NCI-H226 (cell line): ENCODE results near the gene ADGRF4.

Source experiments
- DNase-seq: peaks from one replicate; pipeline ENCODE4 v3.0.0-alpha.2; 2015

The ADGRF4 gene

DNA sequence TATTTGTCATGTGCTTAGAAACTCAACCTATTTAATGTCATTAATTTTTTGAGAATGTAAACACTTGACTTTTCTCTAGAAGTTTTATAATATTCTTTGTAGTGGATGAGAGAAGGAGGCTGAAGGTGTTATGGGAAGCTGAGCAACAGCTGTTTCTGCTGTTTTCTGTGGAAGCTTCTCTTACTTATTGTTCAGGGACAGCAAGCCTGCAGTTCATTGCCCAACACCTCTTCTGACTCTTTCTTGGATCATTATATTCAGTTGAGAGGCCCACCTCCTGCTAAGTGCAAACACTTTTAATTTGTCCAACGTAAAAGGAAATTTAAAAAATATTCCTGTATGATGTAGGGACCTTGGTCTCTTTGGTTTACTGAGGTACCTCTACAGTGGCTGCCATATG, 12.0 kb upstream of the ADGRF4 start:
- DNase-seq = no peak

GRCh38 chr6:47687432-47687831, 10.9 kb upstream of the ADGRF4 start:
- DNase-seq = no peak

- DNase-seq = no peak
These were observed 8.2 kb upstream of the ADGRF4 start for GRCh38 chr6:47690214-47690613.

DNA sequence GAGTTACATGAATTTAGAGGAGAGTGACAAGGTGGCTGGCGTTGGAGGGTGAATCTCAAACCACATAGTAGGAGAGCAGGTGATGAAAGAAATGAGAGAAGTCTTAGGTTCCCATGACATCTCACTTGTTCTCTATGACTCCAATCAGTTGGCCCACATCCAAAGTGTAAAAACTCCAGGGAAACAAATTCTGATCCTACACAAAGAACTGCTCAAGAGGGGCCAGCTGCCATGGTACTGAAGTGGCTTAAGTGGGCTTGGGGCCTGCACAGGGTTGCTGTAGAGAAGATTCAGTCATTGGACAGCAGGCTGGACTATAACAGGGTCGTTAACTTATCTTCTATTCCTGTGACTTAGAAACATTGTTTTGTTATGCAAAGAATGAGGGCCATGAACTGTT, 7.6 kb upstream of the ADGRF4 start:
- no peak for DNase-seq

DNA sequence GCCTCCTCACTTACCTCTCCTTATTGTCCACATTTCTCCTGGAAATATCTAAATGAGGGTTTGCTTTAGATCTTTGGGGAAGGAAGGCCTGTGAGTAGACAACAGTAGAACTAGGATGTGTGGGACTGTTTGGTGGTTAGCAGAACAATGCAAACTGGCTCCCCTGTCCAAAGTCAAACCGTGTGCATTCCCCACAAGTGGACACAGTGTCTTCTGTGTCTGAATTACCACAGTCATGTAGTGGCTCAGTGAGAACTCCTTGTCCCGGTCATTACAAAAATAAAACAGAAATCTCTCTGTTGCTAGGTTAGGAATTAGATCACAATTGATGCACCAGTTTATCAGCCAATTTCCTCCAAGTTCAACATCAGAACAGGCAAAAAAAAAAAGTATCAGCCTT, 455 bp upstream of the ADGRF4 start:
- no peak for DNase-seq

- DNase-seq = peak; percentile 92
These were observed 1.7 kb downstream of the ADGRF4 start for GRCh38 chr6:47700053-47700452.

- no peak for DNase-seq
These were observed 2.2 kb downstream of the ADGRF4 start for GRCh38 chr6:47700596-47700995.

DNA sequence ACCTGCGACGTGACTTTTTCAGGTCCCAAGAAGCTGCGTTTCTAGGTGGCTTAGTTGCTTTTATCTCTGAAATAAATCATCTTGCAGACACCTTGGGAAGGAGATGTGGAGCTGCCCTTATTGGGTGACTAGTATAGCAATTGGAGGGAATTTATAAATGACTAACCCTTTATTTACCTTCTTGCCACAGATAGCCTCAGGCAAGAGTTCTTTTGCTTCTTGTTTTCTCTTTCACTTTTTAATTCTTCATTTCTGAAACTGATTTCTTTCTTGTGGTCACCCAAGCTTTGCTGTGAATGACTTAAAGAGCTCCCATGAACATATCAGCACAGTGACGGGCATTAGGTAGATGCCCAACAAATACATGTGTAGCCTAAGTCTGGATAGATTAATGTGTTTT, 3.0 kb downstream of the ADGRF4 start:
- peak; percentile 48 for DNase-seq

DNA sequence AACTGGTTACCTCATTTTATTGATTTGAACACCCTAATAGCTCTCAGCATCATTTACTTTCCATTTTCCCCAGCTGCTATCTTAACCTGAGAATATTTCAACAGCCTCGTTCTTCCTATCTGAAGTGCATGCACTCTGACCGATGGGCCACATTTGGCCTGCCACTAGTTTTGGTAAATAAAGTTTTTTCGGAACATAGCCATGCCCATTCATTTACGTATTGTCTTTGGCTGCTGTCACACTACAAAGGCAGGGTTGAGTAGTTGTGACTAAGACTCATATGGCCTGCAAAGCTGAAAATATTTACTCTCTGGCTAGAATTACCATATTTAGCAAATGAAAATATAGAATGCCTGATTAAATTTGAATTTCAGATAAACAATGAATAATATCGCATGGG, 10.8 kb downstream of the ADGRF4 start:
- no peak for DNase-seq

- DNase-seq = no peak
These were observed 11.9 kb downstream of the ADGRF4 start for GRCh38 chr6:47710295-47710694.

DNA sequence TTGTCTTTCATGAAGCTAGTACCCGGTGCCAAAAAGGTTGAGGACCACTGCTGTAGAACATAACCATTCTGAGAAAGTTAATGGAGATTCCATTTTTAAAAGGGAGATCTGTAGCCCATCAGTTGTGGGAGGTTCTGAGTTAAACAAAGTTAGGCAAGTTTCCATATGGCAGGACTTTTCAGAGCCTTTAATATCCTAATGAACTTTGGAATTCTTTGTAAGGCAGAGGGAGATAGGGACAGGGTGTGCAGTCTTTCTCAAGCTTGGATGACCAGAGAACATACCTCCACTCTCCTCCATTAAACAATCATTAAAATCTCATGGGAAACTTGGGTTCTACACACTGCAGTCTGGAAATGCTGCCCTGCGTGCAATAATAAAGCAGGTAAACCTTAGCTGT, 14.8 kb downstream of the ADGRF4 start:
- no peak for DNase-seq

DNA sequence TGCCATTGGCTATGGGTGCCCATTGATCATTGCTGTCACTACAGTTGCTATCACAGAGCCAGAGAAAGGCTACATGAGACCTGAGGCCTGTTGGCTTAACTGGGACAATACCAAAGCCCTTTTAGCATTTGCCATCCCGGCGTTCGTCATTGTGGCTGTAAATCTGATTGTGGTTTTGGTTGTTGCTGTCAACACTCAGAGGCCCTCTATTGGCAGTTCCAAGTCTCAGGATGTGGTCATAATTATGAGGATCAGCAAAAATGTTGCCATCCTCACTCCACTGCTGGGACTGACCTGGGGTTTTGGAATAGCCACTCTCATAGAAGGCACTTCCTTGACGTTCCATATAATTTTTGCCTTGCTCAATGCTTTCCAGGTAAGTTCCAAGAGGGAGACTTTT, 16.4 kb downstream of the ADGRF4 start:
- DNase-seq = no peak

DNA sequence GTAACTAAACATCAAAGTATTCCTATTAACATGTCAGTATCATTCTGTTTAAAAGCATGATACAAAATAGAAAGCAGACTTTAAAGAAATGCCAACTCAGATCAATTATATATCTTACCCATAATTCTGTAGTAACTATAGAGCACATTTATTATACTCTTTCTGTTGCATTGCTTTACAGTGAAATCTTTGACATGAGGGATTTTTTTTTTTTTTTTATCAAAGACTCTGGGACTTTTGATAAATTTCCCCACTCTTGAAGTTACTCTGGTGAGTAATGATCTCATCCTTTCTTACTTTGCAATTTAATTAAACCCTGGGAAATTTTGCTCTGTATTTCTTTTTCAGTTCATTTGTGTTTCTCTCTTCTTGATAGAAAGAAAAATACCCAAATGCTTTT, 17.4 kb downstream of the ADGRF4 start:
- DNase-seq = no peak

DNA sequence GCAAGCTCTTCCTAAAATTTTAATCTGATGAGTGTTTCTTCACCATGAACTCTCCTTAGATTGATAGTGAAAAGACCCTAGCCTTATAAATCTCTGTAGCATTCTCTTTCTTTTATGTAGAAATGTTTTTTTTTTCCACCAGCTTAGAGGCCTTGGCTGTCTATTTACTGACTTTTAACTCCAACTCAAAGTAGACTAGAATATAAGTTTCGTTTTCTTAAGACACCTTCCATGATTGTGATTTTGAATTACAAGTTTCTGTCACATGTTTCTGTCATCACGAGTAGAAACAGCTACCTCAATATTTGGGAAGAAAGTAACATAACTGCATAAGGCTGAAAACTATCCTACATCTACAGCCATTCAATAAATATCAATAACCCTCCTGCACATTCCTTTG, 17.8 kb downstream of the ADGRF4 start:
- no peak for DNase-seq

DNA sequence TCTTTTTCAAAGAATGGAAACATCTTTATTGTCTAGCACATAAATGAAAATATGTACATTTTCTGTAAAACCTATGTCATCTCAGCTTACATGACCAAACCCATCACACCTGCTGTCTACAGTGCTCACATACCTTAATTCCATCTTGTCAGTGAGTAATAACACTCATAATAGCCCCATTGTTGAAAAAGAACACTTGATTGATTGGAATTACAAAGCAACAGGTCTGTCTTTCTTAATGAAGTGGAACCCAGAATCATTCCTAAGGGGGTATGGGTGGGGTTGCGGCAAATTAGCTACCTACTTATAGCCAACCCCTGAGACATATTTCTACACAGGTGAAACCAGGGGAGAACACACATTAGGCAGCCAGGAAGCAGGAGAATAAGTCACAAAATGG, 20.2 kb downstream of the ADGRF4 start:
- no peak for DNase-seq

GRCh38 chr6:47721189-47721588, 22.8 kb downstream of the ADGRF4 start:
- no peak for DNase-seq

GRCh38 chr6:47722194-47722593, 23.8 kb downstream of the ADGRF4 start:
- no peak for DNase-seq

GRCh38 chr6:47724300-47724699, 25.9 kb downstream of the ADGRF4 start:
- no peak for DNase-seq

GRCh38 chr6:47727391-47727790, 29.0 kb downstream of the ADGRF4 start:
- no peak for DNase-seq

DNA sequence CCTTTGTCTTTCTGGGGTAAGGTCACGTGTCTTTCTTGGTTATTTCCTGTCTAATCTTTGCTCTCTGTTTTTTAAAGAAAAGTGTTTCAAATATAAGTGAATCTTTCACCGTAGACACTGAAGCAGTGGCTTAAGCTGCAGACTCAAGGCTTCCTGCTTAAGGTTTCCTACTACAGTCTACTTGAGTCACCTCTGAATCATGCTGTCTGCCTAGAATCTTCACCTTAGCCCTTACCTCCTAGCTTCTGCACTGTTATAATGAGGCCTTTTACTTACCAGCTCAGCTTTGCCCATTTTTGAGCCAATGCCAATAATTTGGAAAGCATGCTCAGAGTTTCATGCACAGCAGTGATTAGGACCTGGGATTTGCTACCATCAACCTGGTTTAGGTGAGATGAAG, 30.6 kb downstream of the ADGRF4 start:
- DNase-seq = peak; percentile 83

DNA sequence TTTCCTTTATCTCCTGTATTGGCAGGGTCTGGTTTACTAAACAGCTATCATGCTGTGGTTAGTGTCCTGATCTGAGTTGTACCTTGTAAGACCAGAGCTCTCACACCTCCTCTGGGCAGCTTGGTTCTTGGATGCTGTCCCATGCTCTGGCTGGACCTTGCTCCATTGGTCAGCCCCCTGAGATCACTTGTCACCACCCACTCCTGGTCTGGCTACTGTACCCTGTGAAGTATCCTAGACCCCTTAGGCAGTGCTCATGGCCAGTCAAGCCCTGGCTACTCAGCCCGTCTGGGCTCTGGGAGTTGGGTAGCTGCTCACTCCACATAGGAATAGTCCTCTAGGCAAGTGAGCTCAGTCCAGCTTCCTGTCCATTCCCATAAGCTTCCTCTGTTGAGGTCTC, 31.1 kb downstream of the ADGRF4 start:
- no peak for DNase-seq

GRCh38 chr6:47733879-47734558, 35.6 kb downstream of the ADGRF4 start:
- DNase-seq = no peak

GRCh38 chr6:47734831-47735481, 36.6 kb downstream of the ADGRF4 start:
- DNase-seq = no peak

GRCh38 chr6:47736083-47736700, 37.8 kb downstream of the ADGRF4 start:
- DNase-seq = no peak

- no peak for DNase-seq
These were observed 39.0 kb downstream of the ADGRF4 start for GRCh38 chr6:47737406-47737805.
